GM23338 (cell line): ENCODE data around the gene CRHR1. TPM values are rescaled to one million over a fixed set of nuclear protein-coding genes. Genes with fewer than 3 reads are reported as not detected.

ENCODE experiments used
- ATAC-seq: fragments of 200-7000 bp; cut with Tn5 transposase; 3 replicates; pipeline ENCODE4 v1.9.1; 2020
- DNase-seq: peaks from one replicate; pipeline ENCODE4 v3.0.0-alpha.2; 2015; ENCODE audit warnings: low spot score
- H2AFZ ChIP-seq: fragments of 200-600 bp; sonication (generic); 2 replicates; pipeline ENCODE4 v1.8.0; 2016; ENCODE audit warnings: antibody characterized with exemption, mild to moderate bottlenecking, moderate library complexity
- H3F3A ChIP-seq: fragments of 200-600 bp; sonication (generic); replicated peaks from 2 replicates; pipeline ENCODE4 v1.8.0; 2017; ENCODE audit warnings: antibody characterized with exemption, mixed run types, low read depth
- H3K27ac ChIP-seq: fragments of 200-600 bp; sonication (generic); 2 replicates; pipeline ENCODE4 v1.6.1; 2016; ENCODE audit warnings: low read depth
- H3K27me3 ChIP-seq: fragments of 200-600 bp; sonication (generic); 2 replicates; pipeline ENCODE4 v1.8.0; 2016; ENCODE audit warnings: mild to moderate bottlenecking, mixed run types, moderate library complexity; ENCODE audit not compliant: insufficient read depth
- H3K36me3 ChIP-seq: fragments of 200-600 bp; sonication (generic); 2 replicates; pipeline ENCODE4 v1.8.0; 2016; ENCODE audit warnings: mild to moderate bottlenecking; ENCODE audit not compliant: insufficient read depth
- H3K4me1 ChIP-seq: fragments of 200-600 bp; sonication (generic); 2 replicates; pipeline ENCODE4 v1.8.0; 2016; ENCODE audit warnings: mild to moderate bottlenecking, moderate library complexity; ENCODE audit not compliant: insufficient read depth
- H3K4me2 ChIP-seq: fragments of 200-600 bp; sonication (generic); 2 replicates; pipeline ENCODE4 v1.7.1; 2017; ENCODE audit warnings: mixed run types
- H3K4me3 ChIP-seq: fragments of 200-600 bp; sonication (generic); 2 replicates; pipeline ENCODE4 v1.6.1; 2016; ENCODE audit warnings: mixed run types
- H3K79me2 ChIP-seq: fragments of 200-600 bp; sonication (generic); replicated peaks from 2 replicates; pipeline ENCODE4 v1.8.0; 2017; ENCODE audit warnings: mild to moderate bottlenecking; ENCODE audit not compliant: insufficient read depth
- H3K9me2 ChIP-seq: fragments of 200-600 bp; sonication (generic); 2 replicates; pipeline ENCODE4 v1.8.0; 2017; ENCODE audit not compliant: insufficient read depth
- H4K20me1 ChIP-seq: fragments of 200-600 bp; sonication (generic); replicated peaks from 2 replicates; pipeline ENCODE4 v1.8.0; 2017; ENCODE audit warnings: mild to moderate bottlenecking; ENCODE audit not compliant: insufficient read depth
- H3K27ac Mint-ChIP-seq: 2 replicates; pipeline ENCODE4 v1.8.0; 2020; ENCODE audit warnings: inconsistent platforms, mild to moderate bottlenecking, moderate library complexity, mixed read lengths
- H3K27me3 Mint-ChIP-seq: 3 replicates; pipeline ENCODE4 v1.8.0; 2022; ENCODE audit warnings: low read depth, mild to moderate bottlenecking, moderate library complexity, mixed read lengths, inconsistent platforms; ENCODE audit not compliant: insufficient read depth, poor library complexity
- H3K36me3 Mint-ChIP-seq: 3 replicates; pipeline ENCODE4 v1.8.0; 2021; ENCODE audit warnings: low read depth, mild to moderate bottlenecking, inconsistent platforms, moderate library complexity, mixed read lengths
- H3K4me1 Mint-ChIP-seq: 3 replicates; pipeline ENCODE4 v1.8.0; 2020; ENCODE audit warnings: mild to moderate bottlenecking, inconsistent platforms, mixed read lengths
- H3K4me3 Mint-ChIP-seq: 3 replicates; pipeline ENCODE4 v1.8.0; 2021; ENCODE audit warnings: moderate library complexity, mild to moderate bottlenecking, inconsistent platforms, mixed read lengths
- H3K9me3 Mint-ChIP-seq: 3 replicates; pipeline ENCODE4 v1.8.0; 2020; ENCODE audit warnings: moderate library complexity, mild to moderate bottlenecking, inconsistent platforms, mixed read lengths
- CREB1 ChIP-seq: fragments of 250-450 bp; sonication (Bioruptor Pico); IDR thresholded peaks from 2 replicates; pipeline ENCODE4 v1.5.0; 2020; ENCODE audit warnings: low read depth, mild to moderate bottlenecking, moderate library complexity
- CTCF ChIP-seq, 2 experiments: fragments of 200-600 bp in 1 of 2; sonication (generic) in 1 of 2; conservative IDR thresholded peaks; 2 replicates each; pipeline versions ENCODE4 v1.5.1 to v1.6.1; 2016 to 2017; ENCODE audit warnings: antibody characterized with exemption in 2 of 2, low read depth in 2 of 2, mild to moderate bottlenecking in 2 of 2, moderate library complexity in 1 of 2
- ETS1 ChIP-seq: IDR thresholded peaks from 2 replicates; pipeline ENCODE4 v1.6.1; 2016; ENCODE audit warnings: antibody characterized with exemption
- EZH2 ChIP-seq: fragments of 200-600 bp; sonication (generic); IDR thresholded peaks from one replicate; pipeline ENCODE4 v1.8.0; 2017; ENCODE audit warnings: antibody characterized with exemption, mild to moderate bottlenecking, low read depth; ENCODE audit not compliant: unreplicated experiment
- JUNB ChIP-seq: IDR thresholded peaks from one replicate; pipeline ENCODE4 v1.6.1; 2016; ENCODE audit warnings: antibody characterized with exemption; ENCODE audit not compliant: unreplicated experiment
- ZNF114 ChIP-seq: fragments of 250-450 bp; sonication (Bioruptor Pico); IDR thresholded peaks from 2 replicates; pipeline ENCODE4 v1.5.0; 2020; ENCODE audit warnings: mild to moderate bottlenecking, moderate library complexity
- ZNF462 ChIP-seq: fragments of 250-450 bp; sonication (Bioruptor Pico); IDR thresholded peaks from 2 replicates; pipeline ENCODE4 v1.5.0; 2020; ENCODE audit warnings: mild to moderate bottlenecking, moderate library complexity
- polyA plus RNA-seq: library from polyadenylated mRNA; unstranded; fragments of >200 nt; fragmentation: Nextera tagmentation; extraction: Ambion mirVana; gene quantifications from 2 replicates; pipeline ENCODE4 v1.2.1, GENCODE V29; 2016
- total RNA-seq: library from RNA; depleted of rRNA; stranded (reverse); fragments of >200 nt; shearing (Covaris generic); gene quantifications from 2 replicates; pipeline ENCODE4 v1.2.3, GENCODE V29; 2014

CRHR1 gene
- total and polyA plus RNA-seq, 2 experiments from 2014 or later, result 0.19 to 0.76 TPM

GRCh38 chr17:45847747-45848146 lies 63.6 kb downstream of the CRHR1 start:
- H3K9me2 ChIP-seq, result no peaks in the 10 kb centered on the region
- DNase-seq (no peak), ATAC-seq (no peak)
- H3K4me1 Mint-ChIP-seq, result no peaks in the 10 kb centered on the region
- peaks cover 14% of the 10 kb centered on the region for H3K27me3 Mint-ChIP-seq
- no peaks in the 10 kb centered on the region for H3K27me3 ChIP-seq
- H2AFZ ChIP-seq, result no peak overlapping the region
- no peaks in the 10 kb centered on the region for H3K4me1 ChIP-seq
- H3K4me3 Mint-ChIP-seq, result no peak overlapping the region; the same call in 2 of the 3 replicates
- no peaks in the 10 kb centered on the region for H3K36me3 Mint-ChIP-seq
- no peaks in the 10 kb centered on the region for H3K9me3 Mint-ChIP-seq
- no peak overlapping the region for H3K4me3 ChIP-seq
- H3K27ac Mint-ChIP-seq, result no peak overlapping the region
- no peaks in the 10 kb centered on the region for H4K20me1 ChIP-seq
- H3K27ac ChIP-seq, result no peak overlapping the region
- H3K36me3 ChIP-seq, result no peaks in the 10 kb centered on the region
- H3F3A ChIP-seq, result no peaks in the 10 kb centered on the region
- H3K79me2 ChIP-seq, result no peaks in the 10 kb centered on the region
- TF ChIP-seq CREB1 (CRISPR knock-in tag), result no peak
- no peak for TF ChIP-seq ETS1
- no peak for TF ChIP-seq EZH2
- TF ChIP-seq JUNB, result no peak
- H3K4me2 ChIP-seq, result no peak overlapping the region

GRCh38 chr17:45848405-45848804 lies 64.3 kb downstream of the CRHR1 start:
- DNase-seq (peak; percentile 41), ATAC-seq (peak; percentile 56)
- Histone ChIP-seq H3K36me3 (no peaks in the 10 kb centered on the region), H3K27me3 (no peaks in the 10 kb centered on the region), H3K27ac (no peak overlapping the region), H3F3A (no peaks in the 10 kb centered on the region), H4K20me1 (no peaks in the 10 kb centered on the region), H2AFZ (no peak overlapping the region), H3K4me1 (no peaks in the 10 kb centered on the region), H3K4me3 (no peak overlapping the region), H3K79me2 (no peaks in the 10 kb centered on the region), H3K9me2 (no peaks in the 10 kb centered on the region), H3K4me2 (no peak overlapping the region)
- Mint-ChIP-seq H3K27me3 (peaks cover 17% of the 10 kb centered on the region), H3K27ac (no peak overlapping the region), H3K4me1 (no peaks in the 10 kb centered on the region), H3K4me3 (no peak overlapping the region), H3K36me3 (no peaks in the 10 kb centered on the region), H3K9me3 (no peaks in the 10 kb centered on the region)
- TF ChIP-seq CTCF (conservative IDR thresholded peaks at IDR 0.05; ENCODE audit: low read depth in 2 of 2), result peak; percentile 30 to 35; a peak in 3 of 4 replicates
- no peak for TF ChIP-seq ZNF114 (CRISPR knock-in tag)

GRCh38 chr17:45848868-45849535 lies 64.9 kb downstream of the CRHR1 start:
- no peaks in the 10 kb centered on the region for H3K9me3 Mint-ChIP-seq
- H3K27ac Mint-ChIP-seq, result no peak overlapping the region
- Histone ChIP-seq H3K27me3 (no peaks in the 10 kb centered on the region), H4K20me1 (no peaks in the 10 kb centered on the region), H3F3A (no peaks in the 10 kb centered on the region), H3K9me2 (no peaks in the 10 kb centered on the region), H3K4me3 (no peak overlapping the region), H3K4me2 (no peak overlapping the region), H2AFZ (no peak overlapping the region), H3K4me1 (no peaks in the 10 kb centered on the region), H3K36me3 (no peaks in the 10 kb centered on the region), H3K79me2 (no peaks in the 10 kb centered on the region), H3K27ac (no peak overlapping the region)
- H3K36me3 Mint-ChIP-seq, result no peaks in the 10 kb centered on the region
- no peaks in the 10 kb centered on the region for H3K4me1 Mint-ChIP-seq
- peaks cover 18% of the 10 kb centered on the region for H3K27me3 Mint-ChIP-seq
- H3K4me3 Mint-ChIP-seq, result no peak overlapping the region
- DNase-seq (no peak), ATAC-seq (no peak)
- TF ChIP-seq ZNF462 (CRISPR knock-in tag), result no peak
- no peak for TF ChIP-seq EZH2
